VCaP (cell line): Measurements from ENCODE around the gene NOL9.

Experiments
- H3K27ac ChIP-seq: fragments of 450-650 bp; 2 replicates; pipeline ENCODE4 v1.5.1; 2017
- TF ChIP-seq, protein P1 (sequence below): fragments of 450-650 bp; conservative IDR thresholded peaks from 2 replicates; pipeline ENCODE4 v1.5.1; 2017; ENCODE audit warnings: mild to moderate bottlenecking, moderate library complexity

The NOL9 gene

DNA sequence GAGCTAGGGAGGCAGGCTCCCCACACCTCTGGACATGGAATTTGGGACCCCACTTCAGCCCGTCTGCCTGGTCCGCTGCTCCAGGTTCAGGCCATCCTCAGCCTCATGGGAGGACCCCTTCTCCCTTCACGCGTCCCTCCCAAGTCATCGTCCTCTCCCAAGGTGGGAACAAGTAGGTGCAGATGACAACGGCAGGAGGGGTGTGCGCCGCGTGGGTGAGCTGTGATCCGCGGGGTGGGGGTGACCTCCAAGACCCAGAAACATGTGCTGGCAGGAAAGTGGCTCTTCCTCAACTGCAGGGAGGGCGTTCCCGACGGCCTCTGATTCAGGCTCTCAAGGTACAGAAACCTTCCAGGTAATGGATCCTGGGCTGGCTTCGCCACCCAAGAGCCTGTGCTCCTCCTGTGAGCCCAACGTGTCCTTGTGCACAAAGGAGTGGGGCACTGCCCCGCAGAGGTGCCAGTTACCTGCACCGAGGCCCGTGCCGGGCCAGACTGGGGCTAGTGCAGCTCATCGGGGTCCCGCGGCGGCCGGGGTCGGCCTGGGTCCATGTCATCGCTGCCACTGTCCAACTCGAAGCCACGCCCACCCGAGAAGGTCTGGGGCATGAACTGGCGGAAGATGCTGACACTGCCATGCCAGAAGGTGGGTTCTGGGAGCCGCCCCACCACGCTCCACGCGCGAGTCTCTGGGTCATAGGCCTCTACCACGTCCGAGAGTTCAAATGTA, 38.7 kb upstream of the NOL9 start:
- TF ChIP-seq, protein P1, sequence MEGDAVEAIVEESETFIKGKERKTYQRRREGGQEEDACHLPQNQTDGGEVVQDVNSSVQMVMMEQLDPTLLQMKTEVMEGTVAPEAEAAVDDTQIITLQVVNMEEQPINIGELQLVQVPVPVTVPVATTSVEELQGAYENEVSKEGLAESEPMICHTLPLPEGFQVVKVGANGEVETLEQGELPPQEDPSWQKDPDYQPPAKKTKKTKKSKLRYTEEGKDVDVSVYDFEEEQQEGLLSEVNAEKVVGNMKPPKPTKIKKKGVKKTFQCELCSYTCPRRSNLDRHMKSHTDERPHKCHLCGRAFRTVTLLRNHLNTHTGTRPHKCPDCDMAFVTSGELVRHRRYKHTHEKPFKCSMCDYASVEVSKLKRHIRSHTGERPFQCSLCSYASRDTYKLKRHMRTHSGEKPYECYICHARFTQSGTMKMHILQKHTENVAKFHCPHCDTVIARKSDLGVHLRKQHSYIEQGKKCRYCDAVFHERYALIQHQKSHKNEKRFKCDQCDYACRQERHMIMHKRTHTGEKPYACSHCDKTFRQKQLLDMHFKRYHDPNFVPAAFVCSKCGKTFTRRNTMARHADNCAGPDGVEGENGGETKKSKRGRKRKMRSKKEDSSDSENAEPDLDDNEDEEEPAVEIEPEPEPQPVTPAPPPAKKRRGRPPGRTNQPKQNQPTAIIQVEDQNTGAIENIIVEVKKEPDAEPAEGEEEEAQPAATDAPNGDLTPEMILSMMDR = no peak
- H3K27ac ChIP-seq = no peak overlapping the region

DNA sequence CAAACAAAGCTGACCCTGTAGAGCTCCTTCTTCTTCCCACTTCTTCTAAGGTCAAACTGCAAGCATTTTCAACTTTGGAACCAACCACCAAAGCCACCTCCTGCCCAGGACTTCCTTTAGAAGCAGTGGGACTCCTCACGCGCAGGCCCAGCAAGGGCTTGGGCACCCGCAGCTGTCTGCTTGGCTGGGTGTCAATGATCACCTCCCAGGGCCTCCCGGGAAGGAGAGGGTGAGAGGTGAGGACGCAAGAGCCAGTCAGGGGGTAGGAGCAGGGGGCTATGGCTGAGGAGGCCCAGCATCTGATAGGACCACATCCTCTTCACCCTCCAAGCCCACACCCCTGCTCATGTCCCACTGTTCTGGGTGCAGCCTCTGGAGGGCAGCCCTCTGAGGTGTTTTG, 38.1 kb upstream of the NOL9 start:
- TF ChIP-seq, protein P1 = no peak
- H3K27ac ChIP-seq = no peak overlapping the region

DNA sequence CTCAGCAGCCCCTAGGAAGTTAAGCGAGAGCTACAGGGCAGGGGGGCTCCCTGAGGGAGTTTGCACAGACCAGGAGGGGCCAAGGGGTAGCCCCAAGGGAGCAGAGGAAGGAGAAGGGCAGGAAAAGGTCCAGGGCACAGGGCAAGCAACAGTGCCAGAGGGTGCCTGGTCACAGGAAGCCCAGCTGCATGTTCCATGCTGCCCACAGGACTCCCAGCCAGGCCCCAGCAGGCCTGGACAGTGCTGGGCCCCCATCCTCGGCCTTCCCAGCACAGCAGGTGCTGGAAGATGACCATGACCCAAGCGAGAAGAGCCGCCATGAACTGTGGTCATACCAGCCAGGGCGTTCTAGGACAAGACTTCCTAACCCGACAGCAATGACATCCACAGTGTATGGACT, 37.3 kb upstream of the NOL9 start:
- H3K27ac ChIP-seq = no peak overlapping the region
- TF ChIP-seq, protein P1 = no peak

DNA sequence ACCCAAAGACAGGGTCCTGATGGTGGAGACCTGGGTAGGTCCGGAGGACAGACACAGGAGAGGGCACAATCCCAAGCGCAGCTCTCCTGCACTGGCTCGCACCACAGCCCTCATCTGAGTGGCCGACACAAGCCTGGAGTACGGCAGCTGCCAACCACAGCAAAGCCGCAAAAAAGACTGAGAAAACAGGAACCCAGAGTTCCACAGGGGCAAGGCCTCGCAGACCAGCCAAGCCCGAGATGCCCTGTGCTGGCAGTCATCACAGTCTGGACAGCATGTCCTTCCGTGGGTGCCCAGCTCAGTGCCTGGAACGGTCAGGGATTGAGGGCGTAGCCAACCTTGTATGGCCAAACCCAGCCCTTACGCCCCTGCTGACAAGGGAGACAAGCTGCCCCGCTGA, 36.9 kb upstream of the NOL9 start:
- TF ChIP-seq, protein P1 = no peak
- no peak overlapping the region for H3K27ac ChIP-seq

DNA sequence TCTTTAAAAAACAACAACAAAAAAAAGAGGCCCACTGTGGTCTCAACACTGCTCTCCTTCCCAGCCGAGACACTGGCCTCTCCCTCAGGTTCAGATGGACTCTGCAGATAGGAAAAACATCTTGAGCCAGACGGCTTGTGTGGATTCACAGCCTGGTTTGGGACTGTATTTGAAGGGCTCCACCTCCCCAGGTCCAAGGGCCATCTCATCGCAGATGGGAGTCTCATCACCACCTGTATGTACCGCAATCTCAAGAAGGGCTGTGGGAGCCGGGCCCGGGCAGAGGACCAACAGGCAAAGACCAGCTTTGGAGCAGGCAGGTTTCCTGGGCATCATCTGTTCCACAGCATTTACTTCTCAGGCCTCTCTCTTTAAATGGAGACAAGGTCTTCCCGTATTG, 35.7 kb upstream of the NOL9 start:
- H3K27ac ChIP-seq = no peak overlapping the region
- TF ChIP-seq, protein P1 = no peak

DNA sequence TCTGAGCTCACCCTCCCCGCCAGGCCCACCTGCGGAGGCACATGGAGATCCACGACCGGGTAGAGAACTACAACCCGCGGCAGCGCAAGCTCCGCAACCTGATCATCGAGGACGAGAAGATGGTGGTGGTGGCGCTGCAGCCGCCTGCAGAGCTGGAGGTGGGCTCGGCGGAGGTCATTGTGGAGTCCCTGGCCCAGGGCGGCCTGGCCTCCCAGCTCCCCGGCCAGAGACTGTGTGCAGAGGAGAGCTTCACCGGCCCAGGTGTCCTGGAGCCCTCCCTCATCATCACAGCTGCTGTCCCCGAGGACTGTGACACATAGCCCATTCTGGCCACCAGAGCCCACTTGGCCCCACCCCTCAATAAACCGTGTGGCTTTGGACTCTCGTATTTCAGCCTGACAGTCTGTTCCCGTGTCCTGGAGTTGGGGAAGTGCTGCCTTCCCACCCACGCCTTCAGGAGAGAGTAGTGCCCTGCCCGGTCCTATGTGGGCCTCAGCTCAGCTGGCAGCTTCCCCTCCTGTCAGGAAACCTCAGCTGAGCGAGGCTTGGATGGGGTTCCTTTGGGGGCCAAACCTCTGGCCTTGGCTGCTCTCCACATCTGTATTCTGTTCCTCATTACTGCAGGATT, 34.7 kb upstream of the NOL9 start:
- TF ChIP-seq, protein P1 = no peak
- H3K27ac ChIP-seq = no peak overlapping the region

DNA sequence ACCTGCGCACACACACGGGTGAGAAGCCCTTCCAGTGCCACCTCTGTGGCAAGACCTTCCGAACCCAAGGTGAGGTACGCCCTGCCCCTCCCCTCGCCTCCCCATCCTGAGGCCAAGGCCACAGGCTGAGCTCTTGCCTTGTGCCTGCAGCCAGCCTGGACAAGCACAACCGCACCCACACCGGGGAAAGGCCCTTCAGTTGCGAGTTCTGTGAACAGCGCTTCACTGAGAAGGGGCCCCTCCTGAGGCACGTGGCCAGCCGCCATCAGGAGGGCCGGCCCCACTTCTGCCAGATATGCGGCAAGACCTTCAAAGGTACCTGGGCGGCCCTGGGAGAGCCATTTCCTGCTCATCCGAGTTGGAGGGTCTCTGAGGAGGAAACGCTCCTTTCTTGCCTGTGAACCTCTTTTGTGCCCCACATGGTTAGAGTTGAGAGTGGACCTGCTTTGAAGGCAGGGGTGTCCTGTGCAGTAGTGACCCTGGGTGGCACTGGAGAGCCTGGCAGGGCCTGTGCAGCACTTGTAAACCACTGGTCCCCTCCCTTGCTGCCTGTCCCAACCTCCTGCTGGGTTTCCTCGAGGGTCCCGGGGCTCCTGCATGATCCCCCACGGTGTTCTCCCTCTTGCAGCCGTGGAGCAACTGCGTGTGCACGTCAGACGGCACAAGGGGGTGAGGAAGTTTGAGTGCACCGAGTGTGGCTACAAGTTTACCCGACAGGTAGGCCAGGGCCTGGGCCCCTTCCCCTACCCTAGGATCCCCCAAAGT, 34.0 kb upstream of the NOL9 start:
- TF ChIP-seq, protein P1 = no peak
- H3K27ac ChIP-seq = no peak overlapping the region
